Body of pancreas (tissue), 4 donors: ENCODE results near the gene CSNK1E. TPM values are rescaled to one million over a fixed set of nuclear protein-coding genes. Genes with fewer than 3 reads are reported as not detected.
A peak's percentile ranks its signal among the peaks of the same experiment; 100 is the strongest.

Experiments
- ATAC-seq: fragments of 150-250 bp; one replicate; pipeline ENCODE4 v1.9.1; 2016
- DNase-seq, 4 donors: peaks; one replicate each; pipeline ENCODE4 v3.0.0-alpha.2; 2019
- H3K27ac ChIP-seq, 4 donors: fragments of 200-600 bp; sonication (generic); 1 replicate in 3 of 4; 2 replicates in 1 of 4; pipeline versions ENCODE4 v1.5.1 to v1.6.1; 2016 to 2019; ENCODE audit warnings: mild to moderate bottlenecking in 1 of 4, mixed read lengths in 1 of 4, moderate library complexity in 1 of 4
- H3K27me3 ChIP-seq, 2 donors: fragments of 200-600 bp; sonication (generic); one replicate each; pipeline ENCODE4 v1.6.0; 2016; ENCODE audit warnings: mild to moderate bottlenecking in 1 of 2
- H3K36me3 ChIP-seq, 2 donors: fragments of 200-600 bp; sonication (generic); replicated peaks in 1 of 2; 2 replicates each; pipeline ENCODE4 v1.5.1; 2016; ENCODE audit warnings: low read depth in 2 of 2; ENCODE audit not compliant: insufficient read depth in 1 of 2
- H3K4me1 ChIP-seq: fragments of 200-600 bp; sonication (generic); one replicate; pipeline ENCODE4 v1.6.0; 2016
- H3K4me3 ChIP-seq, 2 donors: fragments of 200-600 bp; sonication (generic); 1 replicate in 1 of 2; 2 replicates in 1 of 2; pipeline ENCODE4 v1.5.1; 2016 to 2019
- H3K9me3 ChIP-seq, 3 donors: fragments of 200-600 bp; sonication (generic); 1 replicate in 2 of 3; 2 replicates in 1 of 3; pipeline ENCODE4 v1.5.1; 2016
- CTCF ChIP-seq, 7 experiments: fragments of 450-650 bp in 4 of 7; fragments of 200-600 bp in 3 of 7; sonication (generic) in 3 of 7; IDR thresholded peaks; one replicate each; pipeline ENCODE4 v1.5.1; 2016 to 2019; ENCODE audit warnings: antibody characterized with exemption in 7 of 7
- POLR2A ChIP-seq, 3 donors: fragments of 450-650 bp; IDR thresholded peaks; one replicate each; pipeline ENCODE4 v1.6.1; 2016; ENCODE audit warnings: antibody characterized with exemption in 3 of 3, mild to moderate bottlenecking in 2 of 3
- WGBS, 2 donors: methylation state at CpG; one replicate each; pipeline ENCODE4 v1.1.5; 2017; 5-methylcytosine and 5-hydroxymethylcytosine counted together
- intact Hi-C: fragments of 100-400 bp; cut with DNase I; formaldehyde crosslinking; loops from one replicate; pipeline ENCODE4 v1.15.1; 2023
- total RNA-seq, 2 donors: library from RNA; depleted of rRNA; stranded (reverse); fragments of >200 nt; gene quantifications; one replicate each; pipeline ENCODE4 v1.1.0, GENCODE V29; 2016

Gene CSNK1E
- total RNA-seq, 2 donors from 2014 or later = 63.3 to 172 TPM

DNA sequence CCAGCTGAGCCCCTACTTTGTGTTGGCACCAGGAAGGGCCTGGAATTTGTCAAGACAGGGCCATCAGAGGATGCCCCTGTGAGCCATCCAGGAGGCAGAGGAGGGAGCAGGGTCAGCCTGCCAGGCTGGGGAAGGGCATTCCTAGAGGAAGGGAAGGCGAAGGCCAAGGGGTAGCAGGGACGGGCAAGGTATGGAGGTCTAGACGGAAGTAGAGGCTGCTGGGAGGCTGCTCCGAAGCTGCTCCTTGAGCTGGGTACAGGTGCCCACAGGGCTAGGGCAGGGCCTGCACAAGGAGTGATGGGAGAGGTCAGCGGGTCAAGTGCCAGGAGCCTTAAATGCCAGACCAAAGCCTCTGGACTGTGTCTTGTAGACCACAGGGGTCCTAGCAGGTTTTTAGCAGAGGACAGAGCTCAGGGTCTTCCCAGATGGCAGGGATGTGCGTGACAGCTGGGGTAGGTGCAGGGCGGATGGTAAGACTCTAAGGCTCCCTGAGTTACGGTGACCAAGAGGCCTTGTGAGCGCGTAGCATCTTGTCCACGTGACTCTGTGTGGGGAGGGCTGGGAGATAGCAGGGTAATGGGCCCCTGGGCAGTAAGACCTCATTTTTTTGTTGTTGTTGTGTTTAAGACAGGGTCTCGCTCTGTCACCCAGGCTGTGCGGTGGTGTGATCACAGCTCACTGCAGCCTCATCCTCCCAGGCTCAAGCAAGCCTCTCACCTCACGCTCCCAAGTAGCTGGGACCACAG, 31.7 kb upstream of the CSNK1E start:
- no peak overlapping the region for H3K27ac ChIP-seq
- DNase-seq = no peak
- H3K9me3 ChIP-seq = no peaks in the 10 kb centered on the region
- no peaks in the 10 kb centered on the region for H3K36me3 ChIP-seq
- ATAC-seq = no peak
- no peaks in the 10 kb centered on the region for H3K27me3 ChIP-seq
- intact Hi-C loops = no loop called here
- TF ChIP-seq POLR2A (IDR thresholded peaks at IDR 0.05) (no peak), CTCF (IDR thresholded peaks at IDR 0.05) (no peak)
- peaks cover 8% of the 10 kb centered on the region for H3K4me1 ChIP-seq
- WGBS, 2 donors = 66 to 71% methylated on average over 14 of the region's 14 CpGs
- H3K4me3 ChIP-seq = no peak overlapping the region

DNA sequence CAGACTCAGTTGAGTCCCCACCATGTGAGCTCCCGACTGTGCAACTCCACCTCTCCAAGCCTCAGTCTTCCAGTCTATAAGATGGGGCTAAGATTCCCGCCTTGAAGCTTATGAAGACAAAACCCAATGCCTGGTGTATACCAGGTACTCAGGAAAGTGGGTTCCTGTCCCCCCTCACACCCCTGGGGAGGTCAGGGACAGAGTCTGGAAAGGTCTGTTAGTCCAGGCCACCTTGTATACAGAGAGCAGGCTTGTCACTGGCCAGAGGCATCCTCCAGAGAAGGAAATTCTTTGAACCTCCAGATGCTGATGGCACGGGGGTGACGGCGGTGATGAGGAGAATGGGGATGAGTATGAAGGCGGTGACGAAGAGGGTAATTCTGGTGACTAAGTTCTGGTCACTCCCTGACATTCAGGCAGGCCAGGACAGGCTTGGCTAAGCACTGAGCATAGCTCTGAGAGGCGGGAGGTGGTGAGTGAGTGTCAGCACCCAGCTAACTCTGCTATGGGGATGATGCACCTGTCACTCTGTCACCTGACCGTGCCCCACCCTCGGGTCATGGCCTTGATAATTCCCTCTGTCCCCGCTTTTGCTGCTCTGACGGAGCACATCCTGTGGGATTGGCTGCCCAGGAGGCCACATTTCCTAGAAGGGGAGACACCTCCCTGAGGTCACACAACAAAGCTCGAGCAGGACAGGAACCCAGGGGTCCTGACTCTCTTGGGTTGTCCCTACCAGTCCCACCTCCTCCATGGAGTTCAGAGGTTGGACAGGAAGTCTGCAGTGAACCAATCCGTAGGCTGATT, 30.9 kb upstream of the CSNK1E start:
- intact Hi-C loops = no loop called here
- 61 to 63% methylated on average over 13 to 14 of the region's 14 CpGs for WGBS, 2 donors
- Histone ChIP-seq H3K4me1 (peaks cover 4% of the 10 kb centered on the region), H3K9me3 (no peaks in the 10 kb centered on the region), H3K27ac (no peak overlapping the region), H3K27me3 (no peaks in the 10 kb centered on the region), H3K4me3 (no peak overlapping the region), H3K36me3 (no peaks in the 10 kb centered on the region)
- no peak for TF ChIP-seq CTCF (IDR thresholded peaks at IDR 0.05)
- TF ChIP-seq POLR2A (IDR thresholded peaks at IDR 0.05) = no peak
- ATAC-seq = no peak
- DNase-seq = no peak

DNA sequence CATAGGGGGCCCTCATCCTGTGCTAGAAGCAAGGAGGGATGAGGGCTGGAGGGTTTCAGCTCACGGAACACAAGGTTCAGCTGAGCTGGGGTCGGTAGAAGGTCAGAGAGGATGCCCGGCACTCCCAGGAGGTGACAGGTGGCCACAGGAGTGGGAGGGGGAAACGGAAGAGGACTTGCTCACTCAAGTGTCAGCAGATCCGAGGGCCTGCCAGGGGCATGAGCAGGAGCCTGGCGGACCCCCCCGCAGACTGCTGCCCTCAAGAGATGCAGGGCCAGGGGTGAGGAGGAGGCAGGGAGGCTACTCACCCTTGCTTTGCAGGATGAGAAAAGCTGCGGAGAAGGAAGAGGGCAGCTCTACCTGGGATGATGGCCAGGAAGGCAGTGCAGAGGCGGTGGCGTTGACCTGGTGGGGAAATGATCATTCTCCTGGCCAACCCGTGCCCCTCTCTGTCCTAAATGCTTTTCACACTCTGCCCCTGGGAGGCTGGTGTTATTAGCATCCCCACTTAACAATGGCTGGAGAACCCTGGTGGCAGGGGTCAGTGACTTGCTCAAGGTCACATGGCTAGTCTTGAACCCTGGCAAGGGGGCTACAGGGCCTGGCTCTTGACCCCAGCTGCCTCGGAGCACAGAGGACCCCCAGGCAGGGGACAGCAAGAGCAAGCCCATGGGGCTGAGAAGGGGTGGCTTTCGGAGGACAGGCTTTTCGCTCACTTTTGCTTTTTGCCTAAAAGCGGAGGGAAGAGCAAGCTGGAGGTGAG, 30.1 kb upstream of the CSNK1E start:
- DNase-seq (no peak), ATAC-seq (no peak)
- H3K4me3 ChIP-seq = no peak overlapping the region
- no peaks in the 10 kb centered on the region for H3K9me3 ChIP-seq
- no peaks in the 10 kb centered on the region for H3K36me3 ChIP-seq
- H3K4me1 ChIP-seq = no peaks in the 10 kb centered on the region
- intact Hi-C loops = no loop called here
- no peak for TF ChIP-seq POLR2A (IDR thresholded peaks at IDR 0.05)
- no peak for TF ChIP-seq CTCF (IDR thresholded peaks at IDR 0.05)
- 47 to 49% methylated on average over 14 to 15 of the region's 15 CpGs for WGBS, 2 donors
- no peak overlapping the region for H3K27ac ChIP-seq
- no peaks in the 10 kb centered on the region for H3K27me3 ChIP-seq

- no peak overlapping the region for H3K27ac ChIP-seq
- H3K9me3 ChIP-seq = no peaks in the 10 kb centered on the region
- no peak for TF ChIP-seq POLR2A (IDR thresholded peaks at IDR 0.05)
- no peak for TF ChIP-seq CTCF (IDR thresholded peaks at IDR 0.05)
- no peaks in the 10 kb centered on the region for H3K36me3 ChIP-seq
- no peak for ATAC-seq
- no peaks in the 10 kb centered on the region for H3K4me1 ChIP-seq
- H3K27me3 ChIP-seq = no peaks in the 10 kb centered on the region
- WGBS, 2 donors = 78 to 79% methylated on average over 10 to 14 of the region's 14 CpGs
- DNase-seq = peak in 1 of 4 donors; percentile 6
- intact Hi-C loops = no loop called here
- no peak overlapping the region for H3K4me3 ChIP-seq
Observed at GRCh38 chr22:38346506-38346905, 29.3 kb upstream of the CSNK1E start.
